ENCODE results near the gene MCAT.

- TF ChIP-seq CTCF (IDR thresholded peaks at IDR 0.05; ENCODE audit: low read length) = no peak
- TF ChIP-seq EZH2 (optimal IDR thresholded peaks at IDR 0.05; ENCODE audit: low read depth, low read length) = no peak
Measured at GRCh38 chr22:43182726-43183125, 39.5 kb upstream of the MCAT start.

All from MM.1S (cell line).